GM18511 (cell line): ENCODE data around the gene PMP22.
"Not testable (repeated sequence)": the region's sequence is repeated elsewhere in the genome, so short reads cannot be mapped to it uniquely, and the experiment has no call there.

ENCODE experiments used
- ATAC-seq: cut with Tn5 transposase; IDR thresholded peaks from one replicate; pipeline ENCODE4 v1.9.1; 2021; ENCODE audit warnings: mild to moderate bottlenecking, moderate library complexity; ENCODE audit not compliant: unreplicated experiment

Gene PMP22

DNA sequence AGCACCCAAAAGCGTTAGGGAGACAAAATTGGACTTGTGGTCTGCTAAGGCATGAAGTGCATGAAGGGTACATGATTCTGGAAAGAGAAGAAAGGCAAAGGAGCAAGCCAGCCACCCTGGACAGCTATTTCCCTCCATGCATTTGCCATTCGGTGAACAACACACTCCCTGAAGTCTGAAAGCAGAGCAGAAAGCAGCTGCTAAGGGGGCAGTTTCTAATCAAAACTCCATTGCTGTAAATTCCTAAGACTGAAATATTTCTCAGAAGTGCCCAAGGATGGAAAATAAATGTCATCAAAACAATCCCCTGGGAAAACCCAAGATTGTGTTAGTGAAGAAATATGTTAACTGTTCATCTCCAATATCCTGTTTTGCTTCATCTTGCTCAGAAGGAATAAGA, 44.3 kb downstream of the PMP22 start:
- ATAC-seq: no peak

DNA sequence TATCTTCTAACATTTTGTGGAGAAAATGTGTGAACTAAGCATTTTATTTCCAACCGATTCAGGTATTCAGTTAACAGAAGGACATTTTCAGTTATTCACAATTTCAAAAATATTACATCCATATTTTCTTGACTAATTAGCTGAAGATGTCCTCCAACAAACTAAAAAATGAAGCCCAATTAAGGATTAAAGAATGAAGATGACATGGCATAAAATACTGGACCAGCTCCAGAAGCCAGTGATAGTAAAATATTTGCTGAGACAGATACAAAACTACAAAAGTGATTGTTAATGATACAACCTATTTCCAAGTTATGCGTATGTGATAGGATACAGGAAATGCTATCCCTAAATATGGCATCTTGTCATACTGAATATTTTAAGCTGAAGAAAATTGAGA, 48.6 kb downstream of the PMP22 start:
- no peak for ATAC-seq

DNA sequence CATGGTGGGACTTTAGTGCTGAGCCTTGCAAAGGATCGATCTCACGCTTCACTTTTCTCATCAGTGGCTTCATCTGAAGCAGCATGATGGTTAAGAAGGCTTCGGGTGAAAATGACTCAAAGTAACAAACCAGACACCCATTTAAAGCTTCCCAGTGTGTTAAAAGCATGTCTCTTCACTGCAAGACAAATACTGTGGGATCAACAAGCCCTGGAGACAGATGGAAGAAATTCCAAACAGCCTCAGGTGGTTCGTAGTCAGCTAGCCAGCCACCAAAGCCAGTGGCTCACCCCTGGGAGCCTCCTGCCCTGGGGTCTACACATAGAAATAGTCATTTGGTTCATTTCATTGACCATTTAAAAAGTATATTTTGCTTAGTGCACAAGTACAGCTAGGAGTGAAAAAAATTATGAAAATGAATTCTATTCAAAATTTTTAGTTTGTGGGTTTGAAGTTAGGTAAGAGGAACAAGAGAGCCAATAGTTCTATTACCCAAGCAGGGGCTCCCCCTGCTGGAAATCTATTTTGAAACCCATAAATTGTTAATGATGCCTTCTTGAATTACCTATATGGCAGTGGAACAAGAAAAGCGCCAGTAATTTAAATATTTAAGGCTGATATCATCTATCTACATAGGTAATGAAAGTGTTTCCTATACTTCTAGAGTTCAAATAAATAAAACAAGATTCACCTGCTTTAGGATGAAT, 51.6 kb downstream of the PMP22 start:
- no peak for ATAC-seq

DNA sequence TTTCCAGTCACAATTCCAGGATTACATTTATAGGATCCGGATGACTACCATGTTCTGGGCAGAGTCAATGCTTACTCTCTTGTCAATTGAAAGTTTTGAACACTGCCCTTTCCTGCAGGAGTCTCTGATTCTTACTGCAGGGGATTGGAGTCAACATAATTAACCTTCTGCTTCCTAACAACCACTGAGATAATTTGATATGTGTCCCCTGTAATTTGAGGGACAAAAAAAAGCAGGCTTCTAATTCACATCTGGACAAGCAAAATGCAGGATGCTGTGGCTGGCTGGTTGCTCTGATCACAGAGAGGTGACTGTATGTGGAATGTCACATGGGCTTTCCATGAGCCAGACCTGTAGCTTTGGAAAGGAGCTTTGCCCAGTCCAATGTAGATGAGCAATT, 54.9 kb downstream of the PMP22 start:
- no peak for ATAC-seq

DNA sequence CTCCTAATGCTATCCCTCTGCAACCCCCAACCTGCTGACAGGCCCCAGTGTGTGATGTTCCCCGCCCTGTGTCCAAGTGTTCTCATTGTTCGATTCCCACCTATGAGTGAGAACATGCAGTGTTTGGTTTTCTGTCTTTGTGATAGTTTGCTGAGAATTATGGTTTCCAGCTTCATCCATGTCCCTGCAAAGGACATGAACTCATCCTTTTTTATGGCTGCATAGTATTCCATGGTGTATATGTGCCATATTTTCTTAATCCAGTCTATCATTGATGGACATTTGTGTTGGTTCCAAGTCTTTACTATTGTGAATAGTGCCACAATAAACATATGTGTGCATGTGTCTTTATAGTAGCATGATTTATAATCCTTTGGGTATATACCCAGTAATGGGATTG, 62.1 kb downstream of the PMP22 start:
- not testable (repeated sequence) for ATAC-seq

DNA sequence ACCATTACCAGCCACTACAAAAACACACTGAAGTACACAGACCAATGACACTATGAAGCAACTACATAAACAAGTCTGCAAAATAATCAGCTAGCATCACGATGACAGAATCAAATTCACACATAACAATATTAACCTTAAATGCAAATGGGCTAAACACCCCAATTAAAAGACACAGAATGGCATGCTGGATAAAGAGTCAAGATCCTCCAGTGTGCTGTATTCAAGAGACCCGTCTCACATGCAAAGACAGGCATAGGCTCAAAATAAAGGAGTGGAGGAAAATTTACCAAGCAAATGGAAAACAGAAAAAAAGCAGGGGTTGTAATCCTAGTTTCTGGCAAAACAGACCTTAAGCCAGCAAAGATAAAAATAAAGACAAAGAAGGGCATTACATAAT, 64.6 kb downstream of the PMP22 start:
- ATAC-seq: not testable (repeated sequence)

DNA sequence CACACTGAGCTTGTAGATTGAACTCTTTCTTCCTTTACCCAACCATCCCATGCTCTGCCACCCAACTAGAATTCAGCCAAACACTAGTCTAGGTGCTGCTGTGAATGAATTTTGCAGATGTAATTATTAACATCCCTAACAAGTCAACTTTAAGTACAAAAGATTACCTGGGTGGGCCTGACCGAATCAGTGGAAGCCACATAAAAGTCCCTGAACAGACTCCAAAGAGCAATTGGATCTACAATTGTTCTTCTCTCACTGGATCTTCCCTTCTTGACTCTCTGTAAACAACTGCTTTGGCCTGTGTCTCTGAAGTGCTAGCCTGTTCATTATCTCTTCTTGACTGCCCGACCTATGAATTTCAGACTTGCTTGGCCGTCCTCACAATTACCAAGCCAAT, 67.9 kb downstream of the PMP22 start:
- no peak for ATAC-seq

DNA sequence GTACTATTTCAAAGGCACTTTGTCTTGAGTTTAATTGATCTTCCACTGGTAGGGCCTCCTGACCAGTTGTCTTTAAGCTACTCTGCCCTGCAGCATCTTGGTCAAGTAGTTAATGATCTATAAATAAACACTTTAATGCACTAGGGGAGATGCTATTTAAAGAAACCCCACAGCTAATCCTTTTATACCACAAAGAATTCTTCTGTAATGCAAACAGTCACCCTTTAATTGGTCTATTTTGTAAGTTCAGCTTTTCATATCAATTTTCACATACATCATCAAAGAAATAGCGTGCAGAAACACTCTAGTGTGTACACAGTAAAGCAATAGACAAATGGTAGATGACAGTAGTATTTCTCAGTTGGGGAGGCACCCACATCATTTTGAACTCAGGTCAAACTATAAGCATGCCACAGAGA, 70.3 kb downstream of the PMP22 start:
- ATAC-seq: no peak

DNA sequence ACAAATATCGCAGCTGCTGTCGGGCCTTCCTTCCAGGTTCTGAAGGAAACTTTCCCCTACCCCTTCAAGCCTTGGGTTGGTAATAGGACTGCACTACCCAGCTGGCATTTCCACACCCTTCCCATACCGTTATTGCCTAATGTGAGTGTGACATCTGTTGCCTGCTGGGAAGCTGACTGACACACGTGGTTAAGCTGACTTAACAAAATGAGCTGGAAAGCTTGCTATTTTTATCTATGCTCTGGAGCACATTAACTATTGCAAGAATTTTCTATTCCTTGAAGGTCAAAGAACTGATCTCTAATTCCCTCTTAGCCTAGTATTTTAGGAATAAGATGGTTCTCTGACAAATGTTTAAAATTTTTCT, 79.5 kb downstream of the PMP22 start:
- no peak for ATAC-seq

DNA sequence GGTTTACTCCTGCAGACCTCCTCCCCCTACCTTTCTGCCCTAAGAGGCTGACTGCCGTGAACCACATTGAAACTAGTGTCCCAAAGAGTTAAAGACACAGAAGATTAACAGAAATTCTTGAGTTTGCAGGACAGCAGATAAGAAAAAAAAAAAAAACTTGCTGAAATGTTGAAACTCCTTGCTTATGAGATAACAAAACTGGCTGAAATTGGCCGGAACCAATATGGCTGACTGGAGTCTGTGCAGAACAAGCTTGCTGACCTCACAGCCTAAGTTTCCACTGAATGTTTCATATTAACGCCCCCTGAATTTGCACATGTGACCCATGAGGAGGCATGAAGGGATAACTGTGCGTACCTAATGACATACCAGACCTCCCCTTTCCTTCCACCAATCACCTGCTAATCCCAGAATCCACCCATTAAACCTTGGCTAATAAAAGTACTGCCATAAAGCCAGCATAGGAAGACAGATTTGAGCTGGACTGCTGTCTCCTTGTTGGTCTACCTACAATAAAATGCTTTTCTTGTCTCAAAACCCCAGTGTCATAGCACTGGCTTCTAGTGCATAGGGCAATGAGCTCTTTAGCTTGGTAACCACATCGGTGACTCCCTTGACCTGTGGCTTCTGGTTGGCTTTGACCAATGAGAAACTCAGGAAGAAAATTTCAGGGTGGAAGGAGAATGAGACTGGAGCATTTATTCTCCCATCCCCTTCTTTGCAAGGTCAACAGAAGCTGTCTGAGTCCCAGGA, 80.1 kb downstream of the PMP22 start:
- ATAC-seq: no peak

DNA sequence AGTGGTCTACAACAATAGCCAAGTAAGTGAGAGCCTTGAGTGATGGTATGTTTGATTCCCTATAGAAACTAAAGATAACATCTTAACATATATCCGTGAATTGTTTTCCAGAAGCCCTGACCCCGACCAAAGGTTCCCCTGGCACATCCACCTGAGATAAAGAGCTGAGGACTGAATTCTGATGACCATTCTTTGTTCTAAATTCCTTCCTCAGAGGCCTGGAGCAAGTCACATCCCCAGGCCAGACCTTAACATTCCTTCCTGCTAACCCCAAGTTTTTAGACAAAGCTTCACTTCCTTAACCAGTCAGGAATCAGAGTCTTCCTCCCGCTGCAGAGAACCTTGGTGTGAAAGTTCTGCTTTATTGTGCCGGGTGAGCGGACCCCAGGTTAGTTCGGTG, 83.3 kb downstream of the PMP22 start:
- no peak for ATAC-seq

DNA sequence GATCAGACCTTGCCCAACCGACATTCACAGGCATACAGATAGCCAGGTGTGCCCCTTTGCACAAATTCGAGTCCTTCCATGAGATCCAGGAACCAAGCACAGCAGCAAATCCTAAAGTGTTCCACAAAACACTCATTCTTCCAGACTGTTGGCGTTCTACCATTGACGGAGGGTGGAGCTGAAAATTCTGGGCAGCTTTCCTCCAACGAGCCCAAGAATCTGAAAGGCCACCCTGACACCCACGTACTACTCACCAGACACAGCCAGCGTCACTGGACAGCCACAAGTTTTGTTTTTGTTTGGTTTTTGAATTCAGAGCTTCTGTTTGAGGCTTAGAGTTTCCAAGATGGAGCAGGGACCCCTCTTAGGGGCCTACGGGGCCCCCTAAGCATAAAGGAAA, 83.8 kb downstream of the PMP22 start:
- no peak for ATAC-seq

DNA sequence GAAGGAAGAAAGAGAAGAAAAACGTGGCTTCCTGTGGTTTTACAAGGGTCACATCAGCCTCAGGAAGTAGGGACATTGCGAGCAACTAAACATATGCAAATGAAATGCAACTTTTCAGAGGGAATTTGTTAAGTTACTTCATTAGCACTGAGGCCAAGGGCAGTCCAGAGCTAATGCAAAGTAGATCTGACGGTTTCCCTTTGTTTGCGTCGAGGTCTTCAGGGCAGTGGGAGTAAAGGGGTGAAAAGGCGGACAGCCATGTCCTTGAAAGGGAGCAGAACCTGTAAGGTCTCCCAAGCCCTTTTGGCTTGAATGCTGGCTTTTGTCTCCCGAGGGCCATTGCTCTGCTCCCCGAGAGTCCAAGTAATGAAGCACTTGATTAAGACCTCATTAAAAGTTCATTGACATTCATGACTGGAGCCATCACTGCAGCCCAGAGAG, 85.0 kb downstream of the PMP22 start:
- no peak for ATAC-seq
